Breast epithelium (tissue), 3 donors: Measurements from ENCODE around the gene EHF.

Experiments
- POLR2A ChIP-seq: fragments of 450-650 bp; IDR thresholded peaks from one replicate; pipeline ENCODE4 v1.6.1; 2016; ENCODE audit warnings: antibody characterized with exemption, mild to moderate bottlenecking, moderate library complexity
- TF ChIP-seq, protein P1 (sequence below), 3 donors: fragments of 450-650 bp; IDR thresholded peaks; one replicate each; pipeline ENCODE4 v1.5.1; 2016 to 2017; ENCODE audit warnings: antibody characterized with exemption in 3 of 3, mild to moderate bottlenecking in 3 of 3, moderate library complexity in 3 of 3

DNA sequence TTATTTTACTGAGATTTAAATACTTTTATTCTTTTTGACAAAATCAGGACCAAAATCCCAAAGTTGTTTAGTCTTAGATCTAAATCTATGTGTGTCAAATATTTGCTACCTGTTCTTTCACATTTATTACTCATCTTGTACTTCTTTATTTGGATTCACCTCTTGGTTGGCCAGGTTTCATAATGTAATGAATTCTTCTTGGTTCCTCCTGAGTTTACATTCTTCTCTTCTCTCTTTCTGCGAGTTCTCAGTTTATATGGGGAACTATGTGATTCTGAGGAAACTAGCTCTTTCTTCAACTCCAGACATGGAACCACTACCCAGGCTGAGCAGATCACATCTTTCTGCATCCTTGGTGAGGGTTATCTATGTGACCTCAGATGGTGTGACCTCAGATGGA, 50.2 kb downstream of the EHF start:
- TF ChIP-seq, protein P1, sequence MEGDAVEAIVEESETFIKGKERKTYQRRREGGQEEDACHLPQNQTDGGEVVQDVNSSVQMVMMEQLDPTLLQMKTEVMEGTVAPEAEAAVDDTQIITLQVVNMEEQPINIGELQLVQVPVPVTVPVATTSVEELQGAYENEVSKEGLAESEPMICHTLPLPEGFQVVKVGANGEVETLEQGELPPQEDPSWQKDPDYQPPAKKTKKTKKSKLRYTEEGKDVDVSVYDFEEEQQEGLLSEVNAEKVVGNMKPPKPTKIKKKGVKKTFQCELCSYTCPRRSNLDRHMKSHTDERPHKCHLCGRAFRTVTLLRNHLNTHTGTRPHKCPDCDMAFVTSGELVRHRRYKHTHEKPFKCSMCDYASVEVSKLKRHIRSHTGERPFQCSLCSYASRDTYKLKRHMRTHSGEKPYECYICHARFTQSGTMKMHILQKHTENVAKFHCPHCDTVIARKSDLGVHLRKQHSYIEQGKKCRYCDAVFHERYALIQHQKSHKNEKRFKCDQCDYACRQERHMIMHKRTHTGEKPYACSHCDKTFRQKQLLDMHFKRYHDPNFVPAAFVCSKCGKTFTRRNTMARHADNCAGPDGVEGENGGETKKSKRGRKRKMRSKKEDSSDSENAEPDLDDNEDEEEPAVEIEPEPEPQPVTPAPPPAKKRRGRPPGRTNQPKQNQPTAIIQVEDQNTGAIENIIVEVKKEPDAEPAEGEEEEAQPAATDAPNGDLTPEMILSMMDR (IDR thresholded peaks at IDR 0.05): no peak
- TF ChIP-seq POLR2A: no peak
